Measurements from ENCODE around the gene FRS2.

FRS2 gene

DNA sequence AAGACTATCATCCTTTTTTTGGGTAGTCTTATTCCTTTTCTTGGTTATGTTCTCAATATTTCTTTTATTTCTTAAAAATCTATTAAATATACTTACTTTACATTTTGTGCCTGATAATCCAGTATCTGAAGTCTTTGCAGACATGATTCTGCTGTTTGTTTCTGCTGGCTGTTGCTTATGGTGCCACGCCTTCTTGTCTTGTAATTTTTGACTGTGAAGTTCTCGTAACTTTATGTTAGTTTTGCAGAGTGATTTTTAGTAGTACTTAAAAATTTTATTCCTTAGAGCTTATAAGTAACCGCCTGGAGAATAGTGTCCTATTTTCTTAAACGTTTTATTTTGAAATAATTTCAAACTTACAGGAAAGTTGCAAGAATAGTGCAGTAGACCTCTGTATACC is 10.5 kb downstream of the FRS2 start:
- H2BK120ac ChIP-seq (ENCODE audit: low read depth, low read length), result no peak overlapping the region
- no peak overlapping the region for H3K27ac ChIP-seq (ENCODE audit: low read length, poor library complexity, severe bottlenecking)
- no peak overlapping the region for H3K23ac ChIP-seq (ENCODE audit: low read length in 2 of 2)
- no peak for DNase-seq
- no peak overlapping the region for H3K18ac ChIP-seq (ENCODE audit: low read depth in 1 of 2, low read length in 2 of 2)
- H2AK5ac ChIP-seq (ENCODE audit: low read length, severe bottlenecking), result no peak overlapping the region
- no peak overlapping the region for H3K4me3 ChIP-seq (ENCODE audit: insufficient read depth in 1 of 2, low read depth in 1 of 2, low read length in 2 of 2)
- no peak overlapping the region for H2BK5ac ChIP-seq (ENCODE audit: low read depth, low read length, poor library complexity, severe bottlenecking)
- H3K14ac ChIP-seq (ENCODE audit: low read length in 2 of 2), result no peak overlapping the region
- no peak overlapping the region for H4K91ac ChIP-seq (ENCODE audit: low read length)
- H3K79me1 ChIP-seq (replicated peaks; ENCODE audit: low read length, poor library complexity, severe bottlenecking), result peaks cover 1% of the 10 kb centered on the region
- no peak overlapping the region for H2AFZ ChIP-seq (ENCODE audit: low read depth, low read length)
- no peak overlapping the region for H2BK15ac ChIP-seq (ENCODE audit: low read depth, poor library complexity, severe bottlenecking)
- H2BK12ac ChIP-seq (ENCODE audit: low read length in 2 of 2), result no peak overlapping the region
- 97% methylated on average over 2 of the region's 4 CpGs for WGBS
- H3K27me3 ChIP-seq (ENCODE audit: control insufficient read depth in 1 of 2, insufficient read depth in 1 of 2, low read length in 2 of 2), result no peaks in the 10 kb centered on the region
- no peak overlapping the region for H3K4ac ChIP-seq (ENCODE audit: low read depth in 1 of 2, low read length in 2 of 2)
- H3K36me3 ChIP-seq (ENCODE audit: control insufficient read depth in 1 of 2, insufficient read depth in 2 of 2, low read depth in 1 of 2, low read length in 2 of 2), result peaks cover 2 to 3% of the 10 kb centered on the region in 2 experiments
- no peak overlapping the region for H3K4me2 ChIP-seq (ENCODE audit: low read length, poor library complexity, severe bottlenecking)
- H3K9ac ChIP-seq (ENCODE audit: low read length), result no peak overlapping the region
- no peak overlapping the region for H4K8ac ChIP-seq (ENCODE audit: low read length)
- H3K4me1 ChIP-seq (ENCODE audit: control insufficient read depth, insufficient read depth, low read depth, low read length), result no peaks in the 10 kb centered on the region
- no peaks in the 10 kb centered on the region for H3K9me3 ChIP-seq (ENCODE audit: control insufficient read depth, low read length)

DNA sequence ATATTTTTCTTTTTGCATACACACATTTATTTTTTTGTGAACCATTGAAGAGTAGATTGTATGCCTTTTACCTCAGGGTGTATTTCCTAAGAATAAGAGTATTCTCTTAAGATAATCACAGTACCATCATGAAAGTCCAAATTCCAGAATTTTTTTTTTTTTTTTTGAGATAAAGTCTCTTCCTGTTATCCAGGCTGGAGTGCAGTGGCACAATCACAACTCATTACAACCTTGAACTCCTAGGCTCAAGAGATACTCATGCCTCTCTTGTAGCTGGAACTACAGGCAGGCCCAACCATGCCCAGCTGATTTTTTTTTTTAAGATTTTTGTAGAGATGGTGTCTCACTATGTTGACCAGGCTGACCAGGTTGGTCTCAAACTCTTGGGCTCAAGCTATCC is 10.9 kb downstream of the FRS2 start:
- H2BK120ac ChIP-seq (ENCODE audit: low read depth, low read length), result no peak overlapping the region
- H2BK15ac ChIP-seq (ENCODE audit: low read depth, poor library complexity, severe bottlenecking), result no peak overlapping the region
- peaks cover 2 to 3% of the 10 kb centered on the region in 2 experiments for H3K36me3 ChIP-seq (ENCODE audit: control insufficient read depth in 1 of 2, insufficient read depth in 2 of 2, low read depth in 1 of 2, low read length in 2 of 2)
- no peak overlapping the region for H3K14ac ChIP-seq (ENCODE audit: low read length in 2 of 2)
- no peaks in the 10 kb centered on the region for H3K9me3 ChIP-seq (ENCODE audit: control insufficient read depth, low read length)
- H2AK5ac ChIP-seq (ENCODE audit: low read length, severe bottlenecking), result no peak overlapping the region
- DNase-seq, result no peak
- no peak overlapping the region for H3K9ac ChIP-seq (ENCODE audit: low read length)
- no peak overlapping the region for H2BK12ac ChIP-seq (ENCODE audit: low read length in 2 of 2)
- no peak overlapping the region for H4K8ac ChIP-seq (ENCODE audit: low read length)
- no peak overlapping the region for H4K91ac ChIP-seq (ENCODE audit: low read length)
- peaks cover 1% of the 10 kb centered on the region for H3K79me1 ChIP-seq (replicated peaks; ENCODE audit: low read length, poor library complexity, severe bottlenecking)
- H3K4ac ChIP-seq (ENCODE audit: low read depth in 1 of 2, low read length in 2 of 2), result no peak overlapping the region
- no peak overlapping the region for H3K27ac ChIP-seq (ENCODE audit: low read length, poor library complexity, severe bottlenecking)
- H3K27me3 ChIP-seq (ENCODE audit: control insufficient read depth in 1 of 2, insufficient read depth in 1 of 2, low read length in 2 of 2), result no peaks in the 10 kb centered on the region
- no peak overlapping the region for H3K4me2 ChIP-seq (ENCODE audit: low read length, poor library complexity, severe bottlenecking)
- H3K18ac ChIP-seq (ENCODE audit: low read depth in 1 of 2, low read length in 2 of 2), result no peak overlapping the region
- H3K23ac ChIP-seq (ENCODE audit: low read length in 2 of 2), result no peak overlapping the region
- H2BK5ac ChIP-seq (ENCODE audit: low read depth, low read length, poor library complexity, severe bottlenecking), result no peak overlapping the region
- H3K4me3 ChIP-seq (ENCODE audit: insufficient read depth in 1 of 2, low read depth in 1 of 2, low read length in 2 of 2), result no peak overlapping the region
- no peaks in the 10 kb centered on the region for H3K4me1 ChIP-seq (ENCODE audit: control insufficient read depth, insufficient read depth, low read depth, low read length)
- H2AFZ ChIP-seq (ENCODE audit: low read depth, low read length), result no peak overlapping the region

DNA sequence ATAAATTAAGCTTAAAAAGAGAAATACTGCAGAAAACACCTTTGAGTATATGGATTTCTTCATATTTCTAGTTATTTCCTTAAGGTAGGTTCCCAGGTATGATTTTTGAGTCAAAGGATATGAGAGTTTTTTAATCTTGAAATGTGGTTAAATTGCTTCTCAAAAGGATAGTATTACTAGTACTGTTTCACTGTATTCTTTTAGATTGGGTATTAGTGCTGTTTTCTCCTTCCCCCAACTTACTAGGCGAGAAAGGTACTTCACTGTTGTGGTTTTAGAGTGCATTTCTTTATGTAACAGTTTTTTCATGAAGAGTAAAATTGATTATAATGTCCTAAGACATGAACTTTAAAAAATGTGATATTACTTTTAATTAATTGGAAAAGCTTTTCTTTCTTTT is 13.5 kb downstream of the FRS2 start:
- Histone ChIP-seq H2BK12ac (ENCODE audit: low read length in 2 of 2) (no peak overlapping the region), H3K4me3 (ENCODE audit: insufficient read depth in 1 of 2, low read depth in 1 of 2, low read length in 2 of 2) (no peak overlapping the region), H3K79me1 (replicated peaks; ENCODE audit: low read length, poor library complexity, severe bottlenecking) (peaks cover 6% of the 10 kb centered on the region), H3K4ac (ENCODE audit: low read depth in 1 of 2, low read length in 2 of 2) (no peak overlapping the region), H3K9ac (ENCODE audit: low read length) (no peak overlapping the region), H2BK5ac (ENCODE audit: low read depth, low read length, poor library complexity, severe bottlenecking) (no peak overlapping the region), H3K27ac (ENCODE audit: low read length, poor library complexity, severe bottlenecking) (no peak overlapping the region), H3K4me2 (ENCODE audit: low read length, poor library complexity, severe bottlenecking) (no peak overlapping the region), H3K18ac (ENCODE audit: low read depth in 1 of 2, low read length in 2 of 2) (no peak overlapping the region), H3K23ac (ENCODE audit: low read length in 2 of 2) (no peak overlapping the region), H3K36me3 (ENCODE audit: control insufficient read depth in 1 of 2, insufficient read depth in 2 of 2, low read depth in 1 of 2, low read length in 2 of 2) (peaks cover 5 to 16% of the 10 kb centered on the region in 2 experiments), H2AK5ac (ENCODE audit: low read length, severe bottlenecking) (no peak overlapping the region), H2BK15ac (ENCODE audit: low read depth, poor library complexity, severe bottlenecking) (no peak overlapping the region), H4K91ac (ENCODE audit: low read length) (no peak overlapping the region), H2BK120ac (ENCODE audit: low read depth, low read length) (no peak overlapping the region), H3K14ac (ENCODE audit: low read length in 2 of 2) (no peak overlapping the region), H3K27me3 (ENCODE audit: control insufficient read depth in 1 of 2, insufficient read depth in 1 of 2, low read length in 2 of 2) (no peaks in the 10 kb centered on the region), H2AFZ (ENCODE audit: low read depth, low read length) (no peak overlapping the region), H3K9me3 (ENCODE audit: control insufficient read depth, low read length) (peaks cover 16% of the 10 kb centered on the region), H4K8ac (ENCODE audit: low read length) (no peak overlapping the region), H3K4me1 (ENCODE audit: control insufficient read depth, insufficient read depth, low read depth, low read length) (no peaks in the 10 kb centered on the region)
- DNase-seq, result no peak
- no CpG with 5 or more reads among the region's 1 CpG for WGBS

DNA sequence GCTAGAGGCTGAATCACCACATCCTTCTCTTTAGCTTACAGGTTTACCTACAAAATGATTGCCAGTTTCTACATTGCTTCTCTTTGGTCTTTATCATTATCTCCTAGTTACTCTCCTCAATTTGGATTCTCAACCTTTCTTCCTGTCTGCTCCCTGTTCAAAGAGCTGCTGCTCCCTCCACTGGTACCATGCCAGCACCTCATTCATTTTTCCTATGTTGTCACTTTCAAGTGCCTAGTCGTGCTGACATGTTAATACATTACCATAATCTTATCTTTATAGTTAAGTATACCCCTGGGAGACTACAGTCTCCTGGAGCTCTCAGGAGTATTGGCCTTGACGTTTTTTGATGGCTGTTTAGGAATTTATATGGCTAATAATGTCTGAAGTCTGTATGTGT is 14.2 kb downstream of the FRS2 start:
- H3K27ac ChIP-seq (ENCODE audit: low read length, poor library complexity, severe bottlenecking), result no peak overlapping the region
- no CpG with 5 or more reads among the region's 2 CpGs for WGBS
- no peak overlapping the region for H3K4me3 ChIP-seq (ENCODE audit: insufficient read depth in 1 of 2, low read depth in 1 of 2, low read length in 2 of 2)
- H2BK15ac ChIP-seq (ENCODE audit: low read depth, poor library complexity, severe bottlenecking), result no peak overlapping the region
- H2BK12ac ChIP-seq (ENCODE audit: low read length in 2 of 2), result no peak overlapping the region
- no peak overlapping the region for H3K9ac ChIP-seq (ENCODE audit: low read length)
- peaks cover 5 to 16% of the 10 kb centered on the region in 2 experiments for H3K36me3 ChIP-seq (ENCODE audit: control insufficient read depth in 1 of 2, insufficient read depth in 2 of 2, low read depth in 1 of 2, low read length in 2 of 2)
- H3K14ac ChIP-seq (ENCODE audit: low read length in 2 of 2), result no peak overlapping the region
- H3K4me1 ChIP-seq (ENCODE audit: control insufficient read depth, insufficient read depth, low read depth, low read length), result no peaks in the 10 kb centered on the region
- H2BK120ac ChIP-seq (ENCODE audit: low read depth, low read length), result no peak overlapping the region
- H3K9me3 ChIP-seq (ENCODE audit: control insufficient read depth, low read length), result peaks cover 16% of the 10 kb centered on the region
- H4K91ac ChIP-seq (ENCODE audit: low read length), result no peak overlapping the region
- no peak overlapping the region for H2AFZ ChIP-seq (ENCODE audit: low read depth, low read length)
- H3K4me2 ChIP-seq (ENCODE audit: low read length, poor library complexity, severe bottlenecking), result no peak overlapping the region
- no peak overlapping the region for H3K4ac ChIP-seq (ENCODE audit: low read depth in 1 of 2, low read length in 2 of 2)
- no peak overlapping the region for H3K23ac ChIP-seq (ENCODE audit: low read length in 2 of 2)
- no peak overlapping the region for H3K18ac ChIP-seq (ENCODE audit: low read depth in 1 of 2, low read length in 2 of 2)
- peaks cover 6% of the 10 kb centered on the region for H3K79me1 ChIP-seq (replicated peaks; ENCODE audit: low read length, poor library complexity, severe bottlenecking)
- H4K8ac ChIP-seq (ENCODE audit: low read length), result no peak overlapping the region
- H2BK5ac ChIP-seq (ENCODE audit: low read depth, low read length, poor library complexity, severe bottlenecking), result no peak overlapping the region
- peak; percentile 32 for DNase-seq
- no peaks in the 10 kb centered on the region for H3K27me3 ChIP-seq (ENCODE audit: control insufficient read depth in 1 of 2, insufficient read depth in 1 of 2, low read length in 2 of 2)
- no peak overlapping the region for H2AK5ac ChIP-seq (ENCODE audit: low read length, severe bottlenecking)

All from mesenchymal stem cell (in vitro differentiated cells and primary cell).